NCI-H345 treated with DMSO at 0.1 percent for 48 hours (cell line): ENCODE measurements around the gene LZTS3.
"Not testable (repeated sequence)": the region's sequence is repeated elsewhere in the genome, so short reads cannot be mapped to it uniquely, and the experiment has no call there.

Experiments used
- DNase-seq: peaks from one replicate; lab custom pipeline; 2025; ENCODE audit not compliant: unreplicated experiment; lab: John Stamatoyannopoulos, UW

The LZTS3 gene

DNA sequence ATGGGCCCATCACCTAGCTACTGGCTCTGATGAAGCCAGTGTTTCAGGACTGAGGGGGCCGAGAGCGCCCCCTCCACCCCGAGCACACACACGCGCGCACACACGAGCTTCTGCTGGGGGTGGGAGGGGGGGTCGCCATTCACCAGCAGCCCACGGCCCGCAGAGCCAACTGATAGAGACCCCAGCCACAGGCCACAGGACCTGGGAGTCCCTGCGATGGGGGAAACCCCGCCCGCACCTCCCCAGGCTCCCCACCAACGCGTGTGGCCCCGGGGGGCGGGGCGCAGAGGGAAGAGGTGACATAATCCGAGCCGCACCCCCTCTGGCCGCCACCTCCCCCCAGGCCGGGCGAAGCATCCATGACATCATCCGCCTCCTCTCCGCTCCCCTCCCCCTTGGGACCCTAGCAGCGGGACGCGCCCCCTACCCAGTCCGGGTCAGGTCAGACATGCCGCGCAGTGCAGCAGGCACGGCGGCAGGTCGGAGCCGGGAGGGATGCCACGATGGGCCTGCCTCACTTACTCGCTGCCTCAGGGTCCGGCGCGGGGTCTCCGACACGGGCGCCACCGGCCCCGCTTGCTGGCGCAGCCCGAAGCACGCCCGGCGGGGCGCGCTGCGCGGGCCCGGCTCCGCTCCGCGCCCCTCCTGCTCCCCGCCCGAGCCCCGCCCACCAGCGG lies at the start of gene LZTS3:
Gene LZTS3, minus strand, starts transcription at position 617 of the 677 bp plus-strand sequence. CDS start 6,386 bp downstream, outside the sequence.
- peak; percentile 55 for DNase-seq

DNA sequence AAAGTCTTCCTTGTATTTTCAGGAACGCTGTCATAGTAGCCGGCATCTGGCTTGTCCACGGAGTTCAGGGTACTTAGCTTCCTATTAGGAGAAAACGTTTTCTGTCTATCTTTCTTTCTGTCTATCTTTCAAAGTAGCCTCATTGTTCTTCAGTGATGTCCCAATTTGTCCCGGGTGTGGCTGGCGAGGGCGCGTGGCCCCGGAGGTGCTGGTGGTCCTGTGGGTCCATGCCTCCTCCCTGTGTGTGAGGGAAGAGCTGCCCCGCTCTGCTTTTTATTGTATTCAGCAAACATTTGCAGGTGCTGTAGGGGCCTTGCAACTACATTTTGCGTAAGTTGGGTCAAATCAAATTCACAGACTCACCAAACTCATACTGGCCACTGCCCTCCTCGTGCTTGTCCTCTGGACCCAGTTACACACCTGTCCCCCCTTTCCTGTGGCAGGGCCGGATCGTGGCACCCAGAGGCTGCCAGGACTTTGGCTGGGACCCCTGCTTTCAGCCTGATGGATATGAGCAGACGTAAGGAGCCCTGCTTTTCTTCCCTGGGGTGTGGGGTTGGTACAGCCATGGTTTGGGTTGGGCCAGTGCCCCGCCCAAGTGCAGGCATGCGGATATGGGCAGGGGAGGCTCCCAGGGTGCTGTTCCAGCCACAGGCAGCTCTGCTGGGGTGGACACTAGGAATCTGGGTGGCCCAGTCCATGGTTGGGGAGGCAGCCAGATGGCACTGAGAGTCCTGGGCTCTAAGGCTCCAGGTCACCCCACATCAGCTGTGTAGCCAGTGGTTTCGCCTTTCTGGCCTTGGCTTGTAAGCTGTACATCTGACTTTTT lies 48.3 kb upstream of the LZTS3 start:
- no peak for DNase-seq

DNA sequence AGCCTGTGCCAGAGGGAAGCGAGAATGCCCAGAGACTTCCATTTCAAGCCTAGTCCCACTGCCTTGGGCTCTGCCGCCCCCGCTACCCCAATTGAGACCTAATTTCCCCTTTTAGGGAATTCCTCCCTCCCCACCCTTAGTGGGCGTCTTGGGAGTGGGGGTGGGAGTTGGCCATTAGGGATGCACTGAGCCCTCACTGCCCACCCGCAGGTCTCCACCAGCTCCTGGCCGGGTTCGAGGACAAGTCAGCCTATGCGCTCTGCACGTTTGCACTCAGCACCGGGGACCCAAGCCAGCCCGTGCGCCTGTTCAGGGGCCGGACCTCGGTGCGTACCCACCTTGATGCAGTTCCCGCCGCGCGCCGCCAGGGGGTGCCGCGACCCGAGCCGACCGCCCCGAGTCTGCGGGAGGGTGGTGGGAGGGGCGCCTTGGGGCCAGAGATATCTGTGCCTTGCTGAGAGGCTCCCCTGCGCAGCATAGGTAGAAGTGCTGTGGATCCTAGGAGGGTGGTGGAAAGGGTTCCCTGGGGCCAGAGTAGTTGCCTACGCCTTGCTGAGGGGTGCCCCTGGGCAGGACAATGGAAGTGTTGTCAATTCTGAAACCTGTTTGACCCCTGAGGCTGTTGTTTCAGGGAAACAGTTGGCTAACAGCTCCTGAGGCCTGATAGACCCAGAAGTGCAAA lies 45.1 kb upstream of the LZTS3 start:
- DNase-seq, result peak; percentile 63

DNA sequence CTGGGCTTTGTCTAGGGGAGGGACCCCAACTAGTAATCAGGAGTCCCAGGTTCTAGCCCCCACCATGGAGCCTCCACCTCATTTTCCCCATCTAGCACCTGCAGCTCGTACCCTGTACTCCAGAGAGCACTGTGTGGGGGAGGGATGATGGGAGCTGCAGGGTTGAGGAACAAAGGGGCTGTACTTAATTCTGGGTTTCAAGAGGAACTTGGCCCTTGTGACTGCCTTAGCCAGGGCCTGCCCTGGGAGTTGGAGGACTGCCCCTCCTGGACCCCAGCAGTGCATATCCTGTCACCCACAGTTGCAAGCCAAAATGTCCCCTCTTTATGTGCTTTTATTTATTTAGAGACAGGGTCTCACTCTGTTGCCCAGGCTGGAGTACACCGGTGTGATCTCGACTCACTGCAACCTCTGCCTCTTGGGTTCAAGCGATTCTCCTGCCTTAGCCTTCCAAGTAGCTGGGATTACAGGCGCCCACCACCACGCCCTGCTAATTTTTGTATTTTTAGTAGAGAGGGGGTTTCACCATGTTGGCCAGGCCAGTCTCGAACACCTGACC lies 42.1 kb upstream of the LZTS3 start:
- DNase-seq, result not testable (repeated sequence)

DNA sequence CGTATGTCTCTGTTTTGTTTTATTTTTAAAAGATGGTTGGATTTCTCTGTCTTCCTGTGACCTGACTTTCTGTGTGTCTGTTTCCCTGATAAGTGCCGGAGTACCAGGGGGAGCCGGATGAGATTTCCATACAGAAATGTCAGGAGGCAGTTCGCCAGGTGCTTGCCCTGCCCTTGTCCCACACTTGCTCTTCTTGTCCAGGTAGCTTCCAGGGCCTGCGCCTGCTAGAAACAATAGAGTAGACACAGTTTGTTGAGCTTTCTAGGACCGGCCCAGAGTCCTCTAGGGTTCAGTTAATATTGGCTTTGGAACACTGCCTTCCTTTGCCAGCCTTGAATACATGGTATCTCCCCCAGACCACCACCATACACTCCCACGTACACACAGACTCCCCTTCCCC lies 39.9 kb upstream of the LZTS3 start:
- DNase-seq, result no peak

DNA sequence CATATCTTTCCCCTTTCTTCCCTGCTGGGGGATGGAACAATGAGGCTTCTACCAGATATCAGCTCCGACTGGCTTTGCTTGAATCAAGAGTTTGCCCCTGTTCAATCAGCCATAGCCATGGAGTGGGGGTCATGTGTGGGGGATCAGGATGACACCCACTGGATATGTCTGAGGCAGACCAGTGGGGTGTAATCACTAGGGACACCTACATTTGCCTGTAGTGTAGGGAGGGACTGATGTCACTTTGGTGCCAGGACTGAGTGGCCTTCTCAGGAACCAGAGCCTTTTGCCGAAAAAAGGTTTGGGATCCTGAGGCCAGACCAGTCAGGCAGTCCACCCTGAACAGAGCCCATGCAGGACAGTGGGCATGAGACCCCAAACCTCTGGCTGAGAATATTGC lies 37.0 kb upstream of the LZTS3 start:
- no peak for DNase-seq

DNA sequence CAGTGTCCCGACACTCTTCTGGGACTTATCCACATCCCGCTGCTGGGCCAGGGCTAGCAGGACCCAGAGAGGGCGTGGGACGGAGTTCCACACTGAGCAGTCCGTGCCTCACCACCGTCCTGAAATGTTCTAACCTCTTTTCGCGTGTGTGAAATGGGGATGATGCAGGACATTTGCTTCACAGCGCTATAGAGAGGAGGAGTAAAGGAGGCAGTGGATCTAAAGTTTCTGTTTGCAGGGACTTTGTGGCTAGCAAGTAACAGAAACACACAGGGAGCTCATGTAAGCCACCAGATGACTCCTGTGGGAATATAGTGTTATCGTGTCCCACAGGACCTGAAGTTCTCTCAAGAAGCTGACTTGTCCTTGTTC lies 36.6 kb upstream of the LZTS3 start:
- DNase-seq, result no peak

DNA sequence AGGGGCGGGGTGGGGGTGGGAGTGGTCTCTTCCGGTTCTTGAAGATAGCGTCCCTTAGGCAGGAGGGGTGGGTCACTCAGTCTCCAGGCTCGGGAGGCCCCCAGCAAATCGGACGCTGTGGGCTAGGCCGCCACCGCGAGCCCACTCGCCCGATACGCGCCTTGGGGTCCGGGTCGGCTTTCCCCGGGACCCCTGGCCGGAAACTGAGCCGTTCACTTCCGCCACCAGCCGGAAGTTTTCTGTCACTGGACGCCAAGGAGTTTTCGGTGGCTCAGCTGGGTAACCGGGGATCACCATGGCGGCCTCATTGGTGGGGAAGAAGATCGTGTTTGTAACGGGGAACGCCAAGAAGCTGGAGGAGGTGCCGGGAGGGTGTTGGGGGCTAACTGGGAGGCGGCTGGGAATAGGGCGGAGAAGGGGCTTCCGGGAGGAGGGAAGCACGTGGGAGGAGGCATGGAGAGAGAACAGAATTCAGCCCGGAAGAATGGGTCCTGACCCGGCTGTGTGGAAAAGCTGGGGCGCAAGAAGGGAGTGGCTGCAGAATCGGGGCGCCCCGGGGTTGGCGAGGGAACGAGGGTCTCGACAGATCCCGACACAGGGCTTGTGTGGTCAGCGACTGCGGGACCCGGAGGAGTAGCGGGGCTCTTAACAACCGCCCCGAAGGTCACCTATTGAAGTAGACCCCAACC lies 36.1 kb upstream of the LZTS3 start, which contains the start of gene ITPA:
Gene ITPA, plus strand, starts transcription at position 242 of the 689 bp plus-strand sequence. Its CDS starts 54 bp downstream, at position 296.
- DNase-seq, result no peak

DNA sequence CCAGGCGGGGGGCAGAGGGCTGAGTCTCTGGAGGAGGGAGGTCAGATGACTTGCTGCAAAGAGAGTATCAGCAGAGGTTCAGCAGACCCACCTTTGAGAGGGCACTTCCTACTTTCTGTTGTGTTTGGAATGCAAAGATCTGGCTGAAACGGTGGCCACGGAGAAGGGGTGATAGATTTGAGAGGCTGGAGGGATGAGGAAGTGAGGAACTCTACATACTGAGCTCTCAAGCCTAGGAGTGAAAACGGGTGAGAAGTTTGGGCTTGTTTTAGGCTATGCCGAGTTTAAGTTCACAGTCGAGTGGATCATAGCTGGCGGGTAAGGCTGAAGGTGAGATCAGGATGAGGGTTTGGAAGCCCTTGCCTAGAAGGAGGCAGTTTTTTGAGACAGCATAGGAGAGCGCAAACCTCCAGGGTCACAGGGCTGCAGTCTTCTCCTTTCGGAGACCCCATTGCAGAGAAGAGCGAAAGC lies 35.5 kb upstream of the LZTS3 start:
- DNase-seq, result no peak

DNA sequence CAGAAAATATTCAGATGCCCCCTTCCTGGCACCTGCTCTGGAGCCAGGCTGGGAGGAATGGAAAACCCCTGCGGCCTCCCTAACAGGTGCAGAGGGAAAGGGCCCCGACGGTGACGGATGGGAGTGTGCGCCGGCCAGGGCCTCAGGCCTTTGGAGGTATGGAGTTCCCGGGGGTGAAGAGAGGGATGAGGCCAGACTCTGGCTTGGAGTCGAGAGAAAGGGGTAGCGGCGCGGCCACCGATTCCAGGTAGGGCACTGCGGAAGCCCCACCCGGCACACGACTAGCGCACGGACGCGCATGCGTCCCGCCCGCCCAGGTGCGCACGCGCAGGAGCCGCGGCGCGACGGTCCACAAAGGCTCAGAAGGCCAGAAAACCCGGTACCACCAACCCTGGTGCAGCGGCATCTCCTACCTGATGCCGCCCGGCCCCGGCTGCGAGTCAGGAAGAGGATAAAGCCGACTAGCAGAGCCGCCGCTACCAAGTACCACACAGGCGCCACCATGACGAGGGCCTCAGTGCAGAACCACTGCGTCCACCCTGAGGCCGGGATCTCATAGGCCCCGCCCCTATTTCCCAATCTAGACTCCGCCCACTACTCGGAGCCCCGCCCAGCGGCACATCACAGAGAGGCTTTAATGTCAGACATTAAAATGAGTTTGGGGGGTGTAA lies 30.9 kb upstream of the LZTS3 start, which contains the start of gene DDRGK1:
Gene DDRGK1, minus strand, starts transcription at position 559 of the 671 bp plus-strand sequence. Its CDS starts 55 bp downstream, at position 504.
- DNase-seq, result peak; percentile 94

DNA sequence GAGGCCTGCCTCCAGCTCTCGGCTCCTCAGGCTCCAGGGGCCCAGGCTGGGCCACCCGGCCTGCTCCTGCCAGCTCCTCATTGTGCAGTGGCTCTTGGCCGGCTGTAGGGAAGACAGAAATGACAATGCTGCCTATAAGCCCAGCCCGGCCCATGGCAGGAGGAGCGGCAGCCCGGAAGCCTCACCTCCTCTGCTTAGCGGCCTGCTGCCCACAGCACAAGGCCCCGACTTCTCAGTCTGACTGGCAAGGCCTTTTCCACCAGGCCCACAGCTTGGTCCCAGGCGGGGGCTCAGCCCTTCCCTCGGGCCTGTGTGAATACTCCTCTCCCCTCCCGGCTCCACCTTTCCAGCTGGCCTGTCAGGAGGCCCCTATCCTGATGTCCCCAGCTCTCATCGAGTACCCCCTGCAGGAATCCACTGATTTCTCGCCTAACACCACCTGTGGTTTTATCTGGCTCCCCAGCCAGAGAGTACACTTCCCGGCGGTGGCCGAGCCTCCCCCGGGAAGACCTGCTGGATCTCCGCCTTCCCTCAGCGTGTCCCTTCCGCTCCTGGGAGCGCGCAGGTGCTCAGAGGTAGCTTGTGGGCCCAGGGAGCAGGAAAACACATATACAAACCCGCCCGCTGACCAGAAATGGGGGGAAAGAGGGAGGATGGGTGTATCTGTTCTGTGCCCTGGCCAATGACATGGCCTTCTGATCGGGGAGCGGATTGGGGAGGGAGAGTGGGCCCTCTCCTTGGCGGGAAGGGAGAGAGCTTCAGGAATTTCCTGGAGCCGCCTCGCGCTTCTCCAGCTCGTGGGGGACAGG lies 30.2 kb upstream of the LZTS3 start:
- DNase-seq, result no peak

DNA sequence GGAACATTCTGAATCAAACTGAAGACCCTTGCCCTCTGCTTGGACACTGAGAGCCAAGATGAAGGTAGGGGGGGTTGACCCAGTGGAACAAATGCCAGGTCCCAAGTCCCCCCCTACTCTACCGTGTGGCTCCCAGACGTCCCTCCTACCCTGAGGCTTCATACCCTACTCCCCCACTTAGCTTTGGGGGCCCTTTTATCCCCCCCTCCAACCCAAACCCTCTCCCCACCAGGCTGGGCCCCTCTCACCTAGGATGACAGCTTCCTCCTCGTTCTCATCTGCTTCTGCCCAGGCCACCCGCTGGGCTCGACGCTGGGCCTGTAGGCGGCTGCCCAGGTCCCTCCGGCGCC lies 29.6 kb upstream of the LZTS3 start:
- no peak for DNase-seq

DNA sequence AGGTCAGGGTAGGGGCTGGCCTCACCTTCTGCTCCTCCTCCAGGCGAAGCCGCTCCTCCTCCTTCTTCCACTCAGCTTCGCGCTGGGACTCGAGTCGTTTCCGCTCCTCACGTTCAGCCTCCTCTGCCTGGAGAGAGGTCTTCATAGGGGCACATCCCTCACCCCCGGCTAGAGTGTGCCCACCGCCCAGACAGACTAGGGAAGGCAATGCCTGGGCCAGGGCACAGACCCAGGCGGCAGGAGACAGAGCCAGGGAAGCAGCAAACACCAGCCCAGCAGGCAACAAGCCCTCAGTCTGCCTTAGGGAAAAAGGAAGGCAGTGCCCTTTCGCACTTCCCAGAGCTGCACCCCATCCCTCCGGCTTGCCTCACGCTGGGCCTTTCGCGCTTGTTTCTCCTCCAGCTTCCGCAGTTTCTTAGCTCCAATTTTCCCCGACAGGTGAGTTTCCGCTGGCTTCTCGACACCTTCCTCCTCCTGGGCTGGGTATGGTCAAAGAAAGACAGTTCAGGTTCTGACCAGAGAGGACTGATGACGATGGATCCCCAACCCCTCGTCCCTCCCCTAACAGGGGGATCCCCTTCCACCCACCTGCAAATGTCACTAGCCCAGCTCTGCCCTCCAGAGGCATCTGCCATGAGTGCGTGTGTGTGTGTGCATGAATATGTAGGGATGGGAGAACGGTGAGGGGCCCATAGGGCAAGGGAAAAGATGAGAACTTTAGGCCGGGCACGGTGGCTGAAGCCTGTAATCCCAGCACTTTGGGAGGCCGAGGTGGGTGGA lies 26.8 kb upstream of the LZTS3 start:
- DNase-seq, result no peak

DNA sequence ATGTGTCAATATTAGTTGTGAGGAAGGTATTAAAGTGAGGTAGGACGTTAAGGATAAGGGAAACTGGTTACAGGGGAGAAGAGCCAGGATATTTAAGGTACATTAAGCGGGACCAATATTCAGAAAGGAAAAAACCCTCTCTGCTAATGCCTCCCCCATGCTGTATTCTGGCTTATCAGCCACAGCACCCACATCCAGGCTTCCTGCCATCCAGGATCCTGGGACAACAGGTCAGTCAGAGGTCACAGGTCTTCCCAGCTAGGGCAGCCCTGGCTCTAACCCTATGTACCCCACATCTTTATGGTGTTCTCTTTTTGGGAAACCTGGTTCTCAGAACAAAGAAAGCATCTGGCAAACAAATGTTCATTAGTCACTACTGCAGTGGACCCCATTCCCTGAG lies 25.9 kb upstream of the LZTS3 start:
- DNase-seq, result no peak

DNA sequence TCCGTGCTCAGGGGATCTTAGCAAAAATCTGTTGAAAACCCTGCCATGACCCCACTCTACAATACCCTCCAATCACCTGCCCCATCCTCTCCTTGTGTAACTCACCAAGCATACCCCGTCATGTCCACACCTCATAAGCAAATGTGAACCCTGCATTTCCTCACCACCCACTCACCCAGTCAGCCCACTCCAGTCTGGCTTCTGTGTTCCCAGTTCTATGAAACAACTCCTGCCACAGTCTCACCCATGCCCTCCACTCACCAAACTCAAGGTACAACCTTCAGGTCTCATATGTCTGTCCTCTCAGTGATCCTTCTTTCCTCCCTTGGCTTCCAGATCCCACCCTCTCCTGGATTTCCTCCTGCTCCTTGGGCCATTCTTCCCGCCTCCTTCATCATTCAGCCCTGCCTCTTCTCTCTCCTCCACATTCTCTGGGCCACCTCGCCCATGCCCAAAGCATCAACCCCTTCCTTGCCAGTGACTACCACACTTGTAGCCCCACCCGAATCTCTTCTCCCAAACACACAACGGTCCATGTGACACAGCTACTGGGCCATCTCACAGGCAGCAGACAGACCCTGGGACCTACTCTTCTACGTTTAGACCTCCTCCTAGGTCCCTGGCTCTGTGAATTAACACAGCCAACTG lies 22.4 kb upstream of the LZTS3 start:
- no peak for DNase-seq

DNA sequence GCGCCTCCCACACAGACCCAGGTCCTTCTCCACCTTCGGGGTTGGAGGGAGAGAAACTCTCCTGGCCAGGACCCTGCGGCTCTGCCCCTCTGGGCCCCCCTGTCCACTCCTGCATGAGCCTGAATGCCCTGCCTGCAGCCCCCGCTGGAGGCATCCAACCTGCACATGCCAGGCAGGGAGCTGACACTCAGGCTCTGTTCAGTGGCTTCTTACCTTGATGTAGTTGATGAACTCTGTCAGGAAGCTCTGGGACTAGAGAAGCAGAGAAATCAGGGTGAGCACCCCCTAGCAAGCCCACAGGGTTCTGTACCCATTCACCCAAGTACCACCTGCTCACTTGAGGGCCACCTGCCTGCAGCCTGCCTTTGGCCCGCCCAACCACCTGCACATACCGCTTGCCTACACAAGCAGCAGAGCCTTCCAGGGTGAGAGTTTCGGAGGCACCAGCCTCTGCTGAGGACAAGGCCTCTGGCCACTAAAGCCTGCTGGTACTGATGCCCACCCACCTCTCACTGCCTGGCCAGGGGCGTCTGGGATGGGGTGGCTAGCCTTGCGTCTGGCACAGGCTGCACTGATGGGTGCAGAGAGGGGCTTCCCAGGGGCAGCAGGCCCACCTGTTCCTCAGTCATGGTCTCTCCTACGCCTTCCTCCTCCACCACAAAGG lies 21.4 kb upstream of the LZTS3 start:
- peak; percentile 46 for DNase-seq

DNA sequence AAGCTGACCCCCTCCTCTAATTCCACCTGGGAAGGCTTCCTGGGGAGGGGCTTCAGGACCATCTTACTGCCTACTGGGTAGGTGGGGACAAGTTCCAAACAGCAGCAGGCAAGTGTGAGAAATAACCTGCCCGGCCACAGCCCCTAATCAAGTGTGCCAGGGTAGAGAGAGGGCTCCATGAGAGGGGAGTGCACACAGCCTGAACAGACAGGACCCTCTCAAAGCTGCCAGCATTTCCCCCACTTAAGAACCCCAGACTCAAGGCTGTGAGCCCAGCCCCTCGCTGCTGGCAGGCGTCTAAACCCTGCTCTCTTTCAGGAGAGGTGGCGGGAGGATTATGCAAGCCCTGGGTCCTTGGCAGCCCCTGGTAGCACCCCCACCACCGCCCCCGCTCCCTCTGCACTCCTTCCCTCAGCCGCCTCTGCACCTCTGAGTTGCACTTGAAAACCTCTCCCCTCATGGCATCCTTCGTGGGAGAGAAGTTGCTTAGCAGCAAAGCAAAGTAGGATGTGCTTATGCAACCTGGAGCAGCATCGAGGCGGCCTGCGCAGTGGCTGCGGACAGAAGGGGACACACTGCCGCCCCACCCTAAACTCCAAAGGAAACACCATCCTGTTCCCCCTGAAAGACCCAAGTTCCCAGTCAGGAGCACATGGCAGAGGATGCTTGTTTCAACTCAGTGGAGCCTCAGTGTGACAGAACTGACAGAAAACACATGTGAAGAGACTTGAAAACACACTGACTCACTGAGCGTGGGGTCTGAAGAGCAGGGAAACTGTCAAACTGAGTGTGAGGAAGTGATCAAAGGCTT lies 20.7 kb upstream of the LZTS3 start:
- no peak for DNase-seq
